Measurements from ENCODE around the gene CD274. TPM values are rescaled to one million over a fixed set of nuclear protein-coding genes. Genes with fewer than 3 reads are reported as not detected.
A peak's percentile ranks its signal among the peaks of the same experiment; 100 is the strongest.

Gene CD274
- total and polyA plus RNA-seq, 2 experiments from 2014 or later = not detected

GRCh38 chr9:5483306-5483705, 33.0 kb downstream of the CD274 start:
- Histone ChIP-seq H3K4me3 (no peak overlapping the region), H3K36me3 (ENCODE audit: insufficient read depth) (no peaks in the 10 kb centered on the region), H3K27me3 (ENCODE audit: insufficient read depth) (no peaks in the 10 kb centered on the region), H3K4me2 (no peak overlapping the region), H3F3A (replicated peaks; ENCODE audit: low read depth) (no peaks in the 10 kb centered on the region), H3K79me2 (replicated peaks; ENCODE audit: insufficient read depth) (no peaks in the 10 kb centered on the region), H2AFZ (no peak overlapping the region), H4K20me1 (replicated peaks; ENCODE audit: insufficient read depth) (no peaks in the 10 kb centered on the region), H3K27ac (ENCODE audit: low read depth) (no peak overlapping the region), H3K9me2 (ENCODE audit: insufficient read depth) (0 out of 2 replicates have a peak, but pooled peaks cover 3% of the 10 kb centered on the region), H3K4me1 (ENCODE audit: insufficient read depth) (peaks cover 4% of the 10 kb centered on the region; the same call in 1 of the 2 replicates)
- Mint-ChIP-seq H3K27me3 (ENCODE audit: insufficient read depth, low read depth, poor library complexity) (peaks cover 2% of the 10 kb centered on the region), H3K27ac (no peak overlapping the region), H3K4me3 (no peak overlapping the region), H3K9me3 (peaks cover 4% of the 10 kb centered on the region), H3K36me3 (ENCODE audit: low read depth) (no peaks in the 10 kb centered on the region), H3K4me1 (peaks cover 11% of the 10 kb centered on the region; the same call in 2 of the 3 replicates)
- ATAC-seq (no peak), DNase-seq (ENCODE audit: low spot score) (no peak)
- no peak for TF ChIP-seq REST (IDR thresholded peaks at IDR 0.05; ENCODE audit: unreplicated experiment)

GRCh38 chr9:5485378-5486085, 35.2 kb downstream of the CD274 start:
- no peaks in the 10 kb centered on the region for H3K36me3 ChIP-seq (ENCODE audit: insufficient read depth)
- H3K4me2 ChIP-seq = no peak overlapping the region
- ATAC-seq = no peak
- no peaks in the 10 kb centered on the region for H4K20me1 ChIP-seq (replicated peaks; ENCODE audit: insufficient read depth)
- H3K4me3 ChIP-seq = no peak overlapping the region
- H3K9me2 ChIP-seq (ENCODE audit: insufficient read depth) = peaks cover 7% of the 10 kb centered on the region; the same call in 1 of the 2 replicates
- no peak overlapping the region for H3K27ac ChIP-seq (ENCODE audit: low read depth)
- H3F3A ChIP-seq (replicated peaks; ENCODE audit: low read depth) = no peaks in the 10 kb centered on the region
- no peaks in the 10 kb centered on the region for H3K27me3 ChIP-seq (ENCODE audit: insufficient read depth)
- H3K4me1 ChIP-seq (ENCODE audit: insufficient read depth) = peaks cover 10% of the 10 kb centered on the region
- Mint-ChIP-seq H3K4me1 (peaks cover 25% of the 10 kb centered on the region; the same call in 2 of the 3 replicates), H3K9me3 (no peaks in the 10 kb centered on the region; the same call in 1 of the 3 replicates), H3K27me3 (ENCODE audit: insufficient read depth, low read depth, poor library complexity) (peaks cover 2% of the 10 kb centered on the region), H3K4me3 (no peak overlapping the region), H3K36me3 (ENCODE audit: low read depth) (no peaks in the 10 kb centered on the region), H3K27ac (no peak overlapping the region)
- DNase-seq (ENCODE audit: low spot score) = no peak
- H3K79me2 ChIP-seq (replicated peaks; ENCODE audit: insufficient read depth) = no peaks in the 10 kb centered on the region
- H2AFZ ChIP-seq = peak overlapping the region; percentile 63; the same call in 1 of the 2 replicates
- TF ChIP-seq EZH2phosphoT487 (IDR thresholded peaks at IDR 0.05; ENCODE audit: unreplicated experiment) = no peak
- TF ChIP-seq NANOG (IDR thresholded peaks at IDR 0.05; ENCODE audit: borderline replicate concordance) = no peak
- TF ChIP-seq ZNF114 (CRISPR knock-in tag; IDR thresholded peaks at IDR 0.05) = no peak
- no peak for TF ChIP-seq EZH2 (IDR thresholded peaks at IDR 0.05; ENCODE audit: low read depth, unreplicated experiment)
- no peak for TF ChIP-seq STAT1 (IDR thresholded peaks at IDR 0.05; ENCODE audit: unreplicated experiment)
- TF ChIP-seq REST (IDR thresholded peaks at IDR 0.05; ENCODE audit: unreplicated experiment) = no peak
- TF ChIP-seq CREB1 (CRISPR knock-in tag; IDR thresholded peaks at IDR 0.05; ENCODE audit: low read depth) = no peak
